ENCODE results near the gene IFI44L.

The IFI44L gene

GRCh38 chr1:78619803-78620579 lies at the start of gene IFI44L:
TSS of gene IFI44L (plus strand) at chr1:78620448. CDS start at chr1:78627916, 7,468 bp downstream.
- DNase-seq: peak; percentile 29

GRCh38 chr1:78570539-78570938 lies 49.7 kb upstream of the IFI44L start:
- no peak for DNase-seq

DNA sequence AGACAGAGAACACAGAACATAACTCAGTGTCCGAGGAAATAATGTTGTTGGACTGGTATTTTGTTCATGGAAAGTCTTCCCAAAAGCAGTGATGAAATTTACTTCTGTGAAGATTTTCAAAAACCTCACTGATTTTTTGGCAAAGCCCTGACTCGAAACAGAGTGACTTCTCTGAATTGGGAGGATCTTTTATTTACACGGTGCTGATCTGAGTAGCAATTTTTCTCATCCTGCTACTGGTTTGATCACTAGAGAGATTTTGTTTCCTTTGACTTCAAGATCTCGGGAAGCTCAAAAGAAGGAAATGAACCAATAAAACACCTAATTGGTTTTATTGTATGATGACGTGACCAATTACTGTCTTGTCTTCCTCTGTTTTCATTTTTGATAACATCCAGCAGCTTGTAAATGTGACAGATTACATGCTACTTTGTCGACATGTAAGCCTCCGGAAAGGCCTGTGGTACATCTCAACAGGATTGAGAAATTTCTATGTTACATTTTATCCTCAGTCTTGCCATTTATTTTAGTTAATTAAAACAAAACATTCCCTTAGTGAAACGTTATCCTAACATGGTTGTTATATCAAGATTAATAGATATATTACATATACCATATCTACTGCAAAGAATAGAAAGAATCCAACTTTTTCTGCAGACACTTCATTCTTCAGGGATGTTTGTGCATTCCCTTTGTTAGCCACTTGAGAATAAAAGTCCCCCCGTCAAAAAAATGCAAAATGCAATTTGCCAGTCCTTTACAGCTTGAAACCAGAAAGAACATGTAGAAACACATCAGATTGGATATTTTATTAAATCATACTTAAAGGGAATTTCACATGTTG lies 42.8 kb upstream of the IFI44L start:
- no peak for DNase-seq

GRCh38 chr1:78586572-78586971 lies 33.7 kb upstream of the IFI44L start:
- no peak for DNase-seq

DNA sequence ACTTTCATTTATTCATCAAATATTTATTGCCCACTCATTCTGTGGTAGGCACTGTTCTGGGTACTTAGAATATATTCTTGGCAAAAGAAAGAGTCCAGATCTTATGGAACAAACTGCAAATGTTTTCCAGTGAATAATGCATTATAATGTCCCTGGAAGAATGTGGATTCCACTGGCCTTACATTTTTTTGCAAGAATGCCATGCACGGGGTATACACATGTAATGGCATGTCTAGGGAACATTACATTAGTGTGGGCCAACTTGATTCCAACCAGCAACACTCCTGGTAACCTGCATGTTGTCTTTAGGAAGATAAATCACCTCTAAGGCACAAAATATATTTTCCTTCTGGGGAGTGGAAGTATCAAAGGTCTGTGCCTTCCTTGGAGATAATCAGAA lies 33.0 kb upstream of the IFI44L start:
- no peak for DNase-seq

DNA sequence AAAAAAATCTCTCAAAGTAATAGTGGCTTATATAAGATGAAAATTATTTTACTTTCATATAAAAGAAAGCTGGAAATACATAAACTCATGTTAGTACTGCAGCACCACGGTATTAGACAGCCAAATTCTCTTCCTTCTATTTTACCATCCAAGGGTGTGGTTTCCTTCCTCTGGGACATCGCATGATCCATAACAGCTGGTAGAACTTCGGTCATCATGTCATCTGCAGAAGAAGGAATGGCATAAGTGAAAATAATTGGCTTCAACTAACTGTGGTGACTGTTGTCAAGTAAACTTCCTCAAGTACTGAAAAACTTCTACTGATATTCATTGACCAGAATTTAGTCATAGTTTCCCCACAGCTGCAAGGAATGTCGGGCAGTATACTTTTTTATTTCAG lies 28.3 kb upstream of the IFI44L start:
- DNase-seq: no peak

- DNase-seq: no peak
These were observed 21.0 kb upstream of the IFI44L start for GRCh38 chr1:78599294-78599693.

DNA sequence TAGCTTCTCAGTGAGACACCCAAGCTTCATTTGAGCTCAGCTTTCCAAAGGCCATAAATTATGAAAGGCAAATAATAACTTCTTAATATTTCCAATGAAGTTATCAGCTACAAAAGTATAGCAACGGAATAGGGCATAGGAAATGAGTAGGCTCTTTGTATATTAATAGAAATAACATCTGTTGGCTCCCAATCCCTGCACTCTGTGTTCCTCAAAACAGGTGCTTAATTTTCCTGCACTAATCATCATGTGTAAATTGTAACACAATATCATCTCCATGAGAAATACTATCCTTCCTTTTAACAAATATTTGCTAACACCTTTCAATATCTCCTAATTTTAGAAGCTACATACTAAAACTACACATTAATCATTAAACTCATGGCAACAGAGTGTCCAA lies 19.2 kb upstream of the IFI44L start:
- no peak for DNase-seq

- no peak for DNase-seq
These were observed 17.0 kb upstream of the IFI44L start for GRCh38 chr1:78603206-78603605.

GRCh38 chr1:78604643-78605042 lies 15.6 kb upstream of the IFI44L start:
- no peak for DNase-seq

DNA sequence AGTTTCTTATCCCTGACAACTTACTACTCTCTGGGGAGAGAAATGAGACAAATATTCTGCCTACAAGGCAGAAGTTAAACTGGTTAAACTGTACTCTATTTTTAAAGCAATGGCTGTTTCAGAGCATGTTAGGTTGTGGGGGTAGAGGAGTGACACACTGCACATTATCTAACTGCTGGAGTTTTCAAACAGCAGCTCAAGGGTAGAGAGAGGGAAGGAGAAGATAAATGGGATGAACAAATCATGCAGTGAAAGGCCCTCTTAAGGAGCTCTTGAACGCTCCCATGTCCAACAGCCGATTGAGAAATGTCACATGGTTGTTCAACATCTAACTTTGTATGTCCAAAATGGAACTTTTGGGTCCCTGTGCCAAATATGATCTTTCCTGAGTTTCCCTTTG lies 14.0 kb upstream of the IFI44L start:
- no peak for DNase-seq

GRCh38 chr1:78607334-78607927 lies 12.8 kb upstream of the IFI44L start:
- peak; percentile 54 for DNase-seq

DNA sequence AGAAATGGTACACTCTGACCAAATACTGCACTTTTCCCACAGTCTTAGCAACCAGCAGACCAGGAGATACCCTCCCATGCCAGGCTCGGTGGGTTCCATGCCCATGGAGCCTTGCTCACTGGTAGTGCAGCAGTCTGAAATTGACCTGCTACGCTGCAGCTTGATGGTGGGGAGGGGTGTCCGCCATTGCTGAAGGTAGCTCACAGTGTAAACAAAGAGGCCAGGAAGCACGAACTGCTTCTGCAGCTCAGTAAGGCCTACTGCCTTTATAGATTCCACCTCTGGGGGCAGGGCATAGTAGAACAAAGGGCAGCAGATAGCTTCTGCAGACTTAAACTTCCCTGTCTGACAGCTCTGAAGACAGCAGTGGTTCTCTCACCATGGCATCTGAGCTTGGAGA lies 12.3 kb upstream of the IFI44L start:
- no peak for DNase-seq

DNA sequence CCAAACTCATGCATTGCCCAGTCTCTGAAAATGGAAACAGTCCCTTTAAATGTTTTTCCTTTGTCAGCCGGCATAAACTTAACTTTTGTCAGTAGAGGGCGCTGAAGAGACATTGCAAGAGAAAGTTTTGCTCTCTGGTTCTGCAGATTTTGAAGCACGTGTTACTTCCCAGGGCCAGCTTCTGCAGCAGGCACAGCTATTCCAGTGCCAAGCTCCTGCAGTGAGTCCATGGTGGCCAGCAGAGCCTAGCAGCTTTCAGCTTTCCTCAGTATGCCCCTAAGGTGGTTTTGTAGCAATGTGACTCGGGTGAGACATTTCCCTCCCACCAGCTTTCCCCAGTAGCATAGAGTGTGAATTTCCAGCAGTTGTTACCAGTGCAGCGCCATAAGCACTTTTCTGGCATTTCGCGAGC lies 2.6 kb upstream of the IFI44L start:
- DNase-seq: peak; percentile 92

DNA sequence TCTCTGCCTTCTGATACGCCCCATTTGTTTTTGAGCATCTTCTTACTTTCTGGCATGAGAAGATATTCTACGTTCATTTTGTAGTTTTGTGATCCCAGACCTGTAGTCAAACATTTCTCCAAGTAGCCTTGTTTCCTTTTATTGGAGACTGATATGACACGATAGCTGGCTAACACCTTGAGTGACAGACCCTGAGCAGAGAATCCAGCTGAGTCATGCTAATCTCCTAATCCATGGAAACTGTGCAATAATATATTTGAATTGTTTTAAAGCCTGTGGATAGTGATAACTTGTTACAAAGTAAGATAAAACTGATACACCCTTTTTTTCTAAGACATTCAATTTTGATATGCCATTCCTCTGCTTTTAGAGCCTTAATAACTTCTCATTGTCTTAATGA lies 1.2 kb upstream of the IFI44L start:
- no peak for DNase-seq

- no peak for DNase-seq
These were observed 824 bp upstream of the IFI44L start for GRCh38 chr1:78619446-78619802.

DNA sequence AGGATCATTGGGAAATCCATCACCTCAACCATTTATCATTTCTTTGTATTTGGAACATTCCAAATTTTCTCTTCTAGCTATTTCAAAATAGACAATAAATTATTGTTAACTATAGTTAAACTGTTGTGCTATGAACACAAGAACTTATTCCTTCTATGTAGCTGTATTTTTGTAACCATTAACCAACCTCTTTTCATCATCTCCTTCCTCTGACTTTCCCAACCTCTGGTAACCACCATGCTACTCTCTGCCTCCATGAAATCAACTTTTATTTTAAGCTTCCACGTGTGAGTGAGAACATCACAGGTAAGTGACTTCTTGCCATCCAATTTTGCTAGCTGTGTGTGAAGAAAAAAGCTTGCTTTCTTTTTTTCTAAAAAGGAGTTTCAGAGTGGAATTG lies 418 bp downstream of the IFI44L start:
- no peak for DNase-seq

DNA sequence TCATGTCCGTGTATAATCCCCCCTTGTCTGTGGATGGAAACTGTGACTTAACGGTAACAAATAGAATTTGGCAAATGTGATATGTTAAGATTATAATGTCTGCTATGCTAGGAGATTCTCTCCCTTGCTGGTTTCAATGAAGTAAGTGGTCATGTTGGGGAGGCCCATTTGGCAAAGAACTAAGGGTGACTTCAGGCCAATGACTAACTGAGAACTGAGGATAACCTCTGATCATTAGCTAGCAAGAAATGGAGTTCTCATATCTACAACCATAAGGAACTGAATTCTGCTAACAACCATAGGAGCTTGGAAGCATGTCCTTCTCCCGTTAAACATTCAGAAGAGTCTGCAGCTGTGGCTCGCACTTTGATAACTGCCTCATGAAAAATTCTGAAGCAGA lies 2.3 kb downstream of the IFI44L start:
- no peak for DNase-seq

GRCh38 chr1:78624035-78624434 lies 3.8 kb downstream of the IFI44L start:
- no peak for DNase-seq

- DNase-seq: no peak
These were observed 7.1 kb downstream of the IFI44L start for GRCh38 chr1:78627321-78627720.

DNA sequence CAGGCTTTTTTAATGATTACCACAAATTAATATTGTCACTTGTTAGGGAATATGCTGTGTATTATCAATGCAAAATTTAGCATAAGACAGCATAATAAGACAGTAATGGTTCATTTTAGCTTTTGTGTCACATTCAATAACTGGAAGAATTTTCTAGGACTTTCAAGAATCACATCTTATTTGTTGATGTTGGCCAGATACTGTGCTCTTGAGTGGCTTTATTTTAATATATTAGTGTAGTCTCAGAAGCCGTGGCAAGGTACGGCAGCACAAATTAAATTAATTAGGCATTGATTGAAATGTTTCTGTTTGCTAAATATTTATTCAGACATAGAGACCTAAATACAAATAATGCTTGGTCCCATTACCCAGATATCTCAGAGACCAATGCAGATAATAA lies 10.4 kb downstream of the IFI44L start:
- no peak for DNase-seq

DNA sequence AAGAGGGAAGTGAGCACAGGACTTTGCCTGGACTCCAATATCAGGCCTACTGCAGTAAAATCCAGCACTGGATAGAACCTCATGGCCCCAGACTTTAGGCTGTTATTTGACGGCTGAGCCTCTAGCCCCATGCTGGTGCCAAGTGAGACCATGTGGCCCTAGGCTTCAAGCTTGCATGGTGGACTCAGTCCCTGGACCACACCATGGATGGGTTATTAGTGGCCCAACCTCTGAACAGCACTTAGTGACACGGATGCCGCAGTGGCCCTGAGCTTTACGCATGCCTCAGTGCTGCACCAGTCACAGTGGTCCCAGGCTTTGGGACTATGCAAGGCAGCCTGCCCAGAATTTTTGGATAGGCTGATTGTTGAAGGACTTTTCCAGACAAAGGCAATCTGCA lies 13.0 kb downstream of the IFI44L start:
- DNase-seq: no peak

DNA sequence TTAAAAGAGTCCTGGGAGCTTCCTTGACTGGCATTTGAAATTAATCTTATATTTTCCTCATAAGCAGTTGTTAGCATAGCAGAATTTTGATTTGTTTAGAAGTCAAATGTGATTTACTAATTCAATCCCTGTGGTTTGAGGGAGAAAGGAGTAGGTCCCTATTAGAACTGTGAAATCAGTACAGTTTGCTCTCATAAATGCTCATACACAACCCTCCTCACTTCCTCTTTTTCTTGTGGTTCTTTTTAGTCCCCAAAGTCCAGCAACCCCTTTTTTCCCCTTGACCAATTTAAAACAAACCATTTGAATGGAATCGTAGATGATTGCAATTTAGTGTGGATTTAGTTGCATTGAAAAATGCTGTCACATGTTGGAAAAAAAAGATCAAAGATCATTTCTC lies 20.2 kb downstream of the IFI44L start:
- no peak for DNase-seq

DNA sequence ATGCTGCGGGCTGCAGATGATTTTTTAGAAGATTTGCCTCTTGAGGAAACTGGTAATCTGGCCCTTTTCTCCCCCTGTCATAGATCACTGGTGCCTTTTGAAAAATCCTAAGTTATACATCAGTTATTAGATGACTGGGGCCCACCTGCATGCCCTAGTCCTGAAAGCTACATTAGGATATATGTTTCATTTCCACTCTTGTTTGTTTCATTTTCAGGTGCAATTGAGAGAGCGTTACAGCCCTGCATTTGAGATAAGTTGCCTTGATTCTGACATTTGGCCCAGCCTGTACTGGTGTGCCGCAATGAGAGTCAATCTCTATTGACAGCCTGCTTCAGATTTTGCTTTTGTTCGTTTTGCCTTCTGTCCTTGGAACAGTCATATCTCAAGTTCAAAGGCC lies 21.3 kb downstream of the IFI44L start:
- DNase-seq: no peak
